DND-41 (cell line): ENCODE measurements around the gene SLC35E2B.

Experiments used
- ATAC-seq: fragments of 200-7000 bp; cut with Tn5 transposase; 3 replicates; pipeline ENCODE4 v1.9.1; 2021; ENCODE audit warnings: low read depth; ENCODE audit not compliant: insufficient read depth
- DNase-seq: peaks from one replicate; pipeline ENCODE4 v3.0.0-alpha.2; 2020
- H2AFZ ChIP-seq: 2 replicates; pipeline ENCODE4 v1.6.0; 2012; ENCODE audit warnings: low read depth, low read length
- H3K27ac ChIP-seq: 2 replicates; pipeline ENCODE4 v1.5.1; 2012; ENCODE audit warnings: low read length, inconsistent platforms
- H3K27me3 ChIP-seq: fragments of 200-600 bp; sonication (generic); 2 replicates; pipeline ENCODE4 v1.6.0; 2012; ENCODE audit warnings: low read length, mild to moderate bottlenecking, inconsistent platforms; ENCODE audit not compliant: insufficient read depth, poor library complexity
- H3K36me3 ChIP-seq: 2 replicates; pipeline ENCODE4 v1.5.1; 2012; ENCODE audit warnings: low read length, inconsistent platforms; ENCODE audit not compliant: insufficient read depth
- H3K4me1 ChIP-seq: 2 replicates; pipeline ENCODE4 v1.5.1; 2012; ENCODE audit warnings: mild to moderate bottlenecking, low read length; ENCODE audit not compliant: insufficient read depth
- H3K4me2 ChIP-seq: 2 replicates; pipeline ENCODE4 v1.6.0; 2012; ENCODE audit warnings: mild to moderate bottlenecking, moderate library complexity, low read length, inconsistent platforms; ENCODE audit not compliant: insufficient read depth
- H3K4me3 ChIP-seq, 2 experiments: fragments of 200-600 bp in 1 of 2; shearing (Covaris generic) in 1 of 2; 2 replicates each; pipeline ENCODE4 v1.5.1; 2012 to 2016; ENCODE audit warnings: inconsistent platforms in 2 of 2, low read length in 2 of 2, mild to moderate bottlenecking in 2 of 2, low read depth in 1 of 2, moderate library complexity in 1 of 2
- H3K79me2 ChIP-seq: 2 replicates; pipeline ENCODE4 v1.6.0; 2012; ENCODE audit warnings: low read length, inconsistent platforms; ENCODE audit not compliant: insufficient read depth
- H3K9ac ChIP-seq: 2 replicates; pipeline ENCODE4 v1.6.0; 2012; ENCODE audit warnings: low read depth, mild to moderate bottlenecking, inconsistent platforms, low read length, moderate library complexity
- H3K9me3 ChIP-seq: 2 replicates; pipeline ENCODE4 v1.5.1; 2012; ENCODE audit warnings: low read length, moderate library complexity, mild to moderate bottlenecking, inconsistent platforms; ENCODE audit not compliant: insufficient read depth, severe bottlenecking
- H4K20me1 ChIP-seq: 2 replicates; pipeline ENCODE4 v1.6.0; 2012; ENCODE audit warnings: low read length; ENCODE audit not compliant: insufficient read depth
- EZH2 ChIP-seq: IDR thresholded peaks from 3 replicates; pipeline ENCODE4 v1.6.1; 2012; ENCODE audit warnings: borderline replicate concordance, low read depth, mild to moderate bottlenecking, moderate library complexity, low read length, inconsistent platforms; ENCODE audit not compliant: severe bottlenecking
- TF ChIP-seq, protein P1 (sequence below): IDR thresholded peaks from 2 replicates; pipeline ENCODE4 v1.5.1; 2012; ENCODE audit warnings: borderline replicate concordance, low read length, moderate library complexity, mild to moderate bottlenecking; ENCODE audit not compliant: poor library complexity, severe bottlenecking; ENCODE audit errors: extremely low read depth

The SLC35E2B gene

GRCh38 chr1:1627261-1627828 is 65.2 kb downstream of the SLC35E2B start:
- no peak overlapping the region for H3K9ac ChIP-seq
- no peak overlapping the region for H2AFZ ChIP-seq
- ATAC-seq (no peak), DNase-seq (no peak)
- no peaks in the 10 kb centered on the region for H3K9me3 ChIP-seq
- no peaks in the 10 kb centered on the region for H3K27me3 ChIP-seq
- no peaks in the 10 kb centered on the region for H3K36me3 ChIP-seq
- H3K4me3 ChIP-seq = no peak overlapping the region
- no peak overlapping the region for H3K27ac ChIP-seq
- no peak for TF ChIP-seq EZH2
- TF ChIP-seq, protein P1, sequence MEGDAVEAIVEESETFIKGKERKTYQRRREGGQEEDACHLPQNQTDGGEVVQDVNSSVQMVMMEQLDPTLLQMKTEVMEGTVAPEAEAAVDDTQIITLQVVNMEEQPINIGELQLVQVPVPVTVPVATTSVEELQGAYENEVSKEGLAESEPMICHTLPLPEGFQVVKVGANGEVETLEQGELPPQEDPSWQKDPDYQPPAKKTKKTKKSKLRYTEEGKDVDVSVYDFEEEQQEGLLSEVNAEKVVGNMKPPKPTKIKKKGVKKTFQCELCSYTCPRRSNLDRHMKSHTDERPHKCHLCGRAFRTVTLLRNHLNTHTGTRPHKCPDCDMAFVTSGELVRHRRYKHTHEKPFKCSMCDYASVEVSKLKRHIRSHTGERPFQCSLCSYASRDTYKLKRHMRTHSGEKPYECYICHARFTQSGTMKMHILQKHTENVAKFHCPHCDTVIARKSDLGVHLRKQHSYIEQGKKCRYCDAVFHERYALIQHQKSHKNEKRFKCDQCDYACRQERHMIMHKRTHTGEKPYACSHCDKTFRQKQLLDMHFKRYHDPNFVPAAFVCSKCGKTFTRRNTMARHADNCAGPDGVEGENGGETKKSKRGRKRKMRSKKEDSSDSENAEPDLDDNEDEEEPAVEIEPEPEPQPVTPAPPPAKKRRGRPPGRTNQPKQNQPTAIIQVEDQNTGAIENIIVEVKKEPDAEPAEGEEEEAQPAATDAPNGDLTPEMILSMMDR = no peak
- H3K4me1 ChIP-seq = peaks cover 15% of the 10 kb centered on the region
- H4K20me1 ChIP-seq = no peaks in the 10 kb centered on the region; the same call in 1 of the 2 replicates
- H3K79me2 ChIP-seq = no peaks in the 10 kb centered on the region
- no peak overlapping the region for H3K4me2 ChIP-seq

GRCh38 chr1:1626207-1627141 is 66.1 kb downstream of the SLC35E2B start:
- H3K9me3 ChIP-seq = no peaks in the 10 kb centered on the region
- no peaks in the 10 kb centered on the region for H3K27me3 ChIP-seq
- DNase-seq = no peak
- no peak overlapping the region for H2AFZ ChIP-seq
- ATAC-seq = no peak
- TF ChIP-seq, protein P1 = no peak
- TF ChIP-seq EZH2 = no peak
- H3K27ac ChIP-seq = no peak overlapping the region
- H3K9ac ChIP-seq = no peak overlapping the region
- no peak overlapping the region for H3K4me2 ChIP-seq
- H3K36me3 ChIP-seq = no peaks in the 10 kb centered on the region
- no peak overlapping the region for H3K4me3 ChIP-seq
- H4K20me1 ChIP-seq = no peaks in the 10 kb centered on the region; the same call in 1 of the 2 replicates
- peaks cover 15% of the 10 kb centered on the region for H3K4me1 ChIP-seq
- H3K79me2 ChIP-seq = no peaks in the 10 kb centered on the region

DNA sequence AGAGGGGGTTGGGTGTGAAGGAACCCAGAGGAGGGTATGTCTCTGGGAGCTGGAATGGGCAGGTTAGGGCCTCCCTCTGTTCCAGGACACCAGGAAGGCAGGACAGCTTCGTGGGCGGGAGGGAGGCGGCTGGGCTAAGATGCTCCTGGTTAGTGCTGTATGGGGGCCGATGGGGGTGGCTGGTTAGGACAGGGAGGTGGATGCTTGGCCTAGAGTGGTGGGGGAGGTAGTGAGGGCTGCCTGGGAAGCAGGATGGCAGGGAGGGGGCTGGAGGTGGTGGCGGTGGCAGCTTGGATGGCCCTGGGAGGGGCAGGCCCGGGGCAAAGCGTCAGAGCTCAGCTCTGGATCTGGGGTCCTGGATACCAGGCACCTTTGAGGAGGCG is 66.8 kb downstream of the SLC35E2B start:
- no peaks in the 10 kb centered on the region; the same call in 1 of the 2 replicates for H4K20me1 ChIP-seq
- no peak overlapping the region for H3K9ac ChIP-seq
- DNase-seq (no peak), ATAC-seq (no peak)
- peaks cover 11% of the 10 kb centered on the region for H3K4me1 ChIP-seq
- no peak overlapping the region for H3K27ac ChIP-seq
- no peak overlapping the region for H3K4me3 ChIP-seq
- H3K79me2 ChIP-seq = no peaks in the 10 kb centered on the region
- no peaks in the 10 kb centered on the region for H3K27me3 ChIP-seq
- no peak for TF ChIP-seq EZH2
- TF ChIP-seq, protein P1 = no peak
- H3K9me3 ChIP-seq = no peaks in the 10 kb centered on the region
- no peaks in the 10 kb centered on the region for H3K36me3 ChIP-seq
- no peak overlapping the region for H3K4me2 ChIP-seq
- H2AFZ ChIP-seq = no peak overlapping the region
